Neutrophil (primary cell): Measurements from ENCODE around the gene MYH3.

ENCODE experiments used
- H3K27ac ChIP-seq: fragments of 200-600 bp; sonication (generic); 2 replicates; pipeline ENCODE4 v1.5.1; 2016; ENCODE audit warnings: mild to moderate bottlenecking, moderate library complexity
- H3K27me3 ChIP-seq: fragments of 200-600 bp; sonication (generic); 2 replicates; pipeline ENCODE4 v1.6.0; 2016; ENCODE audit warnings: mild to moderate bottlenecking
- H3K36me3 ChIP-seq: fragments of 200-600 bp; sonication (generic); 2 replicates; pipeline ENCODE4 v1.5.1; 2017
- H3K4me1 ChIP-seq, 2 experiments: fragments of 200-600 bp in 1 of 2; sonication (generic) in 1 of 2; 1 replicate in 1 of 2; 2 replicates in 1 of 2; pipeline versions ENCODE4 v1.5.1 to v1.6.1; 2013 to 2016; ENCODE audit warnings: low read depth in 1 of 2, low read length in 1 of 2, mild to moderate bottlenecking in 1 of 2, moderate library complexity in 1 of 2; ENCODE audit not compliant: control insufficient read depth in 1 of 2, insufficient read depth in 1 of 2
- H3K4me3 ChIP-seq, 2 experiments: fragments of 200-600 bp in 1 of 2; sonication (generic) in 1 of 2; 1 replicate in 1 of 2; 2 replicates in 1 of 2; pipeline ENCODE4 v1.5.1; 2013 to 2016; ENCODE audit warnings: low read depth in 1 of 2, low read length in 1 of 2, mild to moderate bottlenecking in 1 of 2, moderate library complexity in 1 of 2
- H3K9me3 ChIP-seq: fragments of 200-600 bp; sonication (generic); 2 replicates; pipeline ENCODE4 v1.5.1; 2016
- TF ChIP-seq, protein P1 (sequence below): fragments of 200-600 bp; sonication (generic); IDR thresholded peaks from 2 replicates; pipeline ENCODE4 v1.5.1; 2016; ENCODE audit warnings: antibody characterized with exemption

Gene MYH3

DNA sequence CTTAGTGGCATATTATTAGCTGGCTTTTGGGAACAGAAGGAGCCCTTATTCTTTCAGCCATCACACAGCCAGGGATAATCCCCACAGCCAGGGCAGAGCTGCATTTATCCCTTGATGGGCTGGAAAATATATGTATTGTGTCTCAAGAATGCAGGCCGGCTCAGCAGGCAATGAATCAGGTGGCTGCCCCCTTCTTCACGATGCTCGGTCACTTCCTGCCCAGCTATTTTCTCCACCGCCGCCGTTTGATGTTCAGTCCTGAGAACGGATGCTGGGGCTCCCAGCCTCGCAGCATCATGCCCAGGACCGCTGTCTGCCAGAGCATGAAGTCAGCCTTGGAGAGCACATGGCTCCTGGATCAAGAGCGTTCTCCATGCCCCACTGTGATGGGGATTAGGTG is 4.3 kb upstream of the MYH3 start:
- no peak overlapping the region for H3K4me3 ChIP-seq
- no peaks in the 10 kb centered on the region for H3K4me1 ChIP-seq
- no peaks in the 10 kb centered on the region for H3K36me3 ChIP-seq
- no peaks in the 10 kb centered on the region for H3K9me3 ChIP-seq
- H3K27ac ChIP-seq, result no peak overlapping the region
- TF ChIP-seq, protein P1, sequence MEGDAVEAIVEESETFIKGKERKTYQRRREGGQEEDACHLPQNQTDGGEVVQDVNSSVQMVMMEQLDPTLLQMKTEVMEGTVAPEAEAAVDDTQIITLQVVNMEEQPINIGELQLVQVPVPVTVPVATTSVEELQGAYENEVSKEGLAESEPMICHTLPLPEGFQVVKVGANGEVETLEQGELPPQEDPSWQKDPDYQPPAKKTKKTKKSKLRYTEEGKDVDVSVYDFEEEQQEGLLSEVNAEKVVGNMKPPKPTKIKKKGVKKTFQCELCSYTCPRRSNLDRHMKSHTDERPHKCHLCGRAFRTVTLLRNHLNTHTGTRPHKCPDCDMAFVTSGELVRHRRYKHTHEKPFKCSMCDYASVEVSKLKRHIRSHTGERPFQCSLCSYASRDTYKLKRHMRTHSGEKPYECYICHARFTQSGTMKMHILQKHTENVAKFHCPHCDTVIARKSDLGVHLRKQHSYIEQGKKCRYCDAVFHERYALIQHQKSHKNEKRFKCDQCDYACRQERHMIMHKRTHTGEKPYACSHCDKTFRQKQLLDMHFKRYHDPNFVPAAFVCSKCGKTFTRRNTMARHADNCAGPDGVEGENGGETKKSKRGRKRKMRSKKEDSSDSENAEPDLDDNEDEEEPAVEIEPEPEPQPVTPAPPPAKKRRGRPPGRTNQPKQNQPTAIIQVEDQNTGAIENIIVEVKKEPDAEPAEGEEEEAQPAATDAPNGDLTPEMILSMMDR, result no peak
- H3K27me3 ChIP-seq, result no peaks in the 10 kb centered on the region

DNA sequence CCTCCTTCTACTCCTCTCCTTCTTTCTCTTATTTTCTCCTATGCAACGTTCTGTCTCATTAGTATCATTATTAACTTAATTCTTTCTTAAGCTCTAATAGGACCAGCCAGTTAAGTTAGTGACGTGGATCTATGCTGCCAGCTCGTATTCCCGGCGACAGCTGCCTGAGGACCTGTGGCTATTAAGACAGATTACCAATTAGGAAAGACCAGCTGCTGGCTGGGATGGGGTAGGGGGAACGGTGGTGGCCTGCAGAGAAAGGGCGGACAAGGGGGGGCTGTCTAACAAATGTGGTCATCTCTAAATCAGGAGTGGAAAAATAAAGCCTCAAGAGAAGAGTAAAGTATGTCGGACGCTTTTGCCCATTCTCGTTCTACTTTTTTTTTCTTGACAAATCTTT is 770 bp upstream of the MYH3 start:
- no peaks in the 10 kb centered on the region for H3K27me3 ChIP-seq
- H3K27ac ChIP-seq, result no peak overlapping the region
- no peaks in the 10 kb centered on the region for H3K36me3 ChIP-seq
- peaks cover 5 to 7% of the 10 kb centered on the region in 2 experiments for H3K4me1 ChIP-seq
- H3K4me3 ChIP-seq, result no peak overlapping the region
- H3K9me3 ChIP-seq, result no peaks in the 10 kb centered on the region
- TF ChIP-seq, protein P1, result no peak

DNA sequence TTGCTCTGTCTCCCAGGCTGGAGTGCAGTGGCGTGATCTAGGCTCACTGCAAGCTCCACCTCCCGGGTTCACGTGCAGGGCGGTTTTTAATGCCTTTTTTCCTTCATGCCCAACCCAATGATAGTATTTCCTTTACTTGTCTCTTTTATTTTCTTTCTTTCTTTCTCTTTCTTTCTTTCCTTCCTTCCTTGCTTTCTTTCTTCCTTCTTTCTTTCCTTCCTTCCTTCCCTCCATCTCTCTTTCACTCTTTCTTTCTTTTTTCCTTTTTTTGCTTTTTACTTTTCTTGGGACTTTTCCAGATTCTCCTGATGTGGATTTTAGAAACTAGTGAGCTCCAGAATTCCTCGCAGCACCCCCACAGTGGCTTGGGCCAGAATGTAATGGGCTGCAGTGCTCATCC is 3.1 kb downstream of the MYH3 start:
- Histone ChIP-seq H3K4me1 (peaks cover 6 to 8% of the 10 kb centered on the region in 2 experiments), H3K36me3 (no peaks in the 10 kb centered on the region), H3K27ac (no peak overlapping the region), H3K9me3 (no peaks in the 10 kb centered on the region), H3K4me3 (no peak overlapping the region), H3K27me3 (no peaks in the 10 kb centered on the region)
- TF ChIP-seq, protein P1, result no peak

DNA sequence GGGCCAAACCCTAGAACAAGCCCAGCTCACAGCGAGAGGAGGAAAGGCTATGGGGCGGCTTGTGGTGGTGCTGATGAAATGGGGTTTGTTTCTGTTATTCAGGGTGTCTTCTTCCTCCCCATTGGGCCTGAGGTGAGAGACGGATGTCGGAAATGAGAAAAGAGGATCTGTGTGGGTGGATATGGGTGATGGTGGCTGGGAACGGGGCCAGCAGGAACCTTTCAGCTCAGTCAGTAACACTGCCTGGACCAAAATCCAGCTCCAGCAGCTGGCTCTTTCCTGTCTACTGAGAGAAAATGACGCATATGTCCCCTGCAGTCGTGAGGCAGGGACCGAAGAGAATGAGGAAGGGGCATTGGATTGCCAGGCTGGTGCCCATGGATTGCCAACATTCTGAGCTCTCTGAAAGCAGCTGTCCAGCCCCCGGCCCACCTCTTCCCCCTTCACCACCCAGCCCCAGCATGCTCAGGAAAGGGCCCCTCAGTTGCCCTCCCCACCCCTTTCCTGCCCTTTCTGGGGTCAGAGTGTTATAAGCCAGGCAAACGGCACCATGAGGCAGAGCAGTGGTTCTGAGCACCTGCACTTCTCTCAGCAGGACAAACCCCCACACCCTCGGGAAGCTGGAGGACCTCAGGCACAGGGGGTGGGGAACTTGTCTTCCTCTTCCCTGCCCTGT is 4.0 kb downstream of the MYH3 start:
- no peaks in the 10 kb centered on the region for H3K36me3 ChIP-seq
- H3K27me3 ChIP-seq, result no peaks in the 10 kb centered on the region
- peaks cover 6 to 8% of the 10 kb centered on the region in 2 experiments for H3K4me1 ChIP-seq
- no peaks in the 10 kb centered on the region for H3K9me3 ChIP-seq
- H3K4me3 ChIP-seq, result no peak overlapping the region
- TF ChIP-seq, protein P1, result no peak
- no peak overlapping the region for H3K27ac ChIP-seq

DNA sequence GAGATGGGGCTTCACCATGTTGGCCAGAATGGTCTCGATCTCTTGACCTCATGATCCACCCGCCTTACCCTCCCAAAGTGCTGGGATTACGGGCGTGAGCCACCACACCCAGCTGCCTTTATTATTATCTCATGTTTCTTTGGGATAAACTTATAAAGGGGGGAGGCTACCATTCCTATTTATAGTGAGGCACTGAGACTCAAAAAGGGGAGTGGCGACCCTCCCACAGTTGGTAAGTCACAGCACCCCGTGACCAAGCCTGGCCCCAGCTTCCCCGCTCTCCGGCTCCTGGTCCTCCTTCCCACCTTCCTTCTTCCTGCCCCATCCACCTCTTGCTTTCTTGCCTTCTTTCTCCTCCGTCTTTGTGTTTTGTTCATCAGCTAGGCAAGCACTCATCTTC is 5.2 kb downstream of the MYH3 start:
- Histone ChIP-seq H3K27ac (no peak overlapping the region), H3K9me3 (no peaks in the 10 kb centered on the region), H3K27me3 (no peaks in the 10 kb centered on the region), H3K36me3 (no peaks in the 10 kb centered on the region), H3K4me3 (no peak overlapping the region), H3K4me1 (peaks cover 6 to 8% of the 10 kb centered on the region in 2 experiments)
- TF ChIP-seq, protein P1, result no peak
